ENCODE results near the gene LAMB2.

GRCh38 chr3:49122886-49123545 lies 9.8 kb downstream of the LAMB2 start:
- no peak for TF ChIP-seq CTCF (conservative IDR thresholded peaks at IDR 0.05; ENCODE audit: low read length)
- TF ChIP-seq EZH2phosphoT487 (IDR thresholded peaks at IDR 0.05; ENCODE audit: borderline replicate concordance, low read depth, low read length) = no peak

All from OCI-LY7 (cell line).